Thyroid gland (tissue), 4 donors: Measurements from ENCODE around the gene GABRE.

Experiments used
- CTCF ChIP-seq, 6 experiments: fragments of 200-600 bp in 3 of 6; fragments of 450-650 bp in 3 of 6; sonication (generic) in 3 of 6; IDR thresholded peaks; one replicate each; pipeline ENCODE4 v1.5.1; 2016 to 2019; ENCODE audit warnings: antibody characterized with exemption in 6 of 6, mild to moderate bottlenecking in 2 of 6, inconsistent platforms in 1 of 6, moderate library complexity in 1 of 6
- POLR2A ChIP-seq, 2 donors: fragments of 450-650 bp; IDR thresholded peaks; one replicate each; pipeline ENCODE4 v1.6.1; 2017; ENCODE audit warnings: antibody characterized with exemption in 2 of 2, mild to moderate bottlenecking in 2 of 2, moderate library complexity in 1 of 2

GRCh38 chrX:151974336-151975227 is at the start of gene GABRE:
- TF ChIP-seq CTCF (IDR thresholded peaks at IDR 0.05), result no peak
- TF ChIP-seq POLR2A (IDR thresholded peaks at IDR 0.05), result peak in 1 of 2 donors; percentile 75
